AG10803 (cell line): Measurements from ENCODE around the gene PKN2.

Experiments used
- DNase-seq: peaks from one replicate; pipeline ENCODE4 v3.0.0; 2010; ENCODE audit warnings: low read depth
- H3K4me3 ChIP-seq: 2 replicates; pipeline ENCODE4 v1.5.1; 2011; ENCODE audit warnings: mild to moderate bottlenecking, low read length, control low read depth
- TF ChIP-seq, protein P1 (sequence below): conservative IDR thresholded peaks from 2 replicates; pipeline ENCODE4 v1.5.1; 2011; ENCODE audit warnings: mild to moderate bottlenecking, low read length, control low read depth, inconsistent platforms

Gene PKN2

GRCh38 chr1:88787023-88787903 is 103.2 kb downstream of the PKN2 start:
- DNase-seq, result no peak
- TF ChIP-seq, protein P1, sequence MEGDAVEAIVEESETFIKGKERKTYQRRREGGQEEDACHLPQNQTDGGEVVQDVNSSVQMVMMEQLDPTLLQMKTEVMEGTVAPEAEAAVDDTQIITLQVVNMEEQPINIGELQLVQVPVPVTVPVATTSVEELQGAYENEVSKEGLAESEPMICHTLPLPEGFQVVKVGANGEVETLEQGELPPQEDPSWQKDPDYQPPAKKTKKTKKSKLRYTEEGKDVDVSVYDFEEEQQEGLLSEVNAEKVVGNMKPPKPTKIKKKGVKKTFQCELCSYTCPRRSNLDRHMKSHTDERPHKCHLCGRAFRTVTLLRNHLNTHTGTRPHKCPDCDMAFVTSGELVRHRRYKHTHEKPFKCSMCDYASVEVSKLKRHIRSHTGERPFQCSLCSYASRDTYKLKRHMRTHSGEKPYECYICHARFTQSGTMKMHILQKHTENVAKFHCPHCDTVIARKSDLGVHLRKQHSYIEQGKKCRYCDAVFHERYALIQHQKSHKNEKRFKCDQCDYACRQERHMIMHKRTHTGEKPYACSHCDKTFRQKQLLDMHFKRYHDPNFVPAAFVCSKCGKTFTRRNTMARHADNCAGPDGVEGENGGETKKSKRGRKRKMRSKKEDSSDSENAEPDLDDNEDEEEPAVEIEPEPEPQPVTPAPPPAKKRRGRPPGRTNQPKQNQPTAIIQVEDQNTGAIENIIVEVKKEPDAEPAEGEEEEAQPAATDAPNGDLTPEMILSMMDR, result no peak
- H3K4me3 ChIP-seq, result no peak overlapping the region

DNA sequence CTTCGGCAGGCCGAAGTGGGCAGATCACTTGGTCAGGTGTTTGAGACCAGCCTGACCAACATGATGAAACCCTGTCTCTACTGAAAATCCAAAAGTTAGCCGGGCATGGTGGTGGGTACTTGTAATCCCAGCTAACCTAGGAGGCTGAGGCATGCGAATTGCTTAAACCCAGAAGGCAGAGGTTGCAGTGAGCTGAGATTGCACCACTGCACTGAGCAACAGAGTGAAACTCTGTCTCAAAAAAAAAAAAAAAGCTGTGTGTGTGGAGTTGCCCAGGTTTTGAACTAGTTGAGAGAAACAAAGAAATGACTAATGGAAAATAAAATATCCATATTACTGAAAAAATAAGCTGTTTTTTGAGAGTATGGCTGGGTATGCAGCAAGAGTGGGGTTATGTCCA is 107.1 kb downstream of the PKN2 start:
- TF ChIP-seq, protein P1, result no peak
- DNase-seq, result peak; percentile 38
- H3K4me3 ChIP-seq, result no peak overlapping the region

DNA sequence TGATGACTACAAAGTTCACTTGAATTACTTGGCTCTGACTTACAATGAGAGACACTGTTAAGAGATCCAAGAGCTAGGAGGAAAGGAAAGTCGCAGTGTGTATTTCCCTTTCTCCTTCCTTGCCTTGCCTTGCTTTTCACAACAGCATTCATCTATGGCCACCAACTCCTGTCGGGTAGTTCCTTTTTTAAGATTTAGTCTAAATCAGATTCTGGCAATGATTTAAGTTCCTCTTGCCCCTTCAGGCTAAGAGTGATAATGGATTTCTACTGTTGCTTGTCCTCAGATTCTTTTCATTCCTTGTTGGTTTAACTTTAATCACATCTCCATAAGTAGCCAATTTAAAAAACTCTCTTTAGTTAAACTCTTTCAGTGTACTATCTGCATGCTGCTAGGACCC is 115.4 kb downstream of the PKN2 start:
- TF ChIP-seq, protein P1, result no peak
- H3K4me3 ChIP-seq, result no peak overlapping the region
- DNase-seq, result no peak

DNA sequence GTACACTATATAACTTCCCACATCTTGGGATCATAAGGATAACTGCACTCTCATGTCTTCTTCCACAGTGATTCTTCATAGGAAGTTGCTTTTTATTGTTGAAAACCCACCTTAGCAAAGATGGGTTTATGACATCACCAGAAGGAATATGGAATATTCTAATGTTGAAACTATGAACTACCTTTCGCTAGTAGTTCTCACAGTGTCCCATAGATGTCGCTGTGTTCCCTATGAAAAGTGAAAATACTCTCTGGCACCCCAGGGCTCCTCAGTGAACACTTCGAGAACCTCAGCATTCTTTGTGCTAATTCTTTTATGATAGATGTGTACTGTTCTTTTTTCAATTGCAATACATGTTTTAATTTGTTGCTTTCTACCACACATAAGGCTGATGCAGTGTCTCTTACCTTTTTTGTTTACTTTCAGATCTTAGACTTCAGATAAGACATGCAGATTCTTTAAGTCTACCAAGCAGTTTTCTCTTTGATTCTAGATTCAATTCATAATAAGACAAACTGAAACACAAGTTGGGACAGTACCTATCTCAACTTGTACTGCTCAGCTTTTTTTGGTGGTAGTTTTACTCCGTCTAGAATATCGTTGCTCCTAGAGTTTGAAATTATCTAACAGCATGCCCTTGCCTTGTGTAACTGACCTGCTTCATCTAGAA is 116.4 kb downstream of the PKN2 start:
- H3K4me3 ChIP-seq, result no peak overlapping the region
- TF ChIP-seq, protein P1, result peak; percentile 59
- DNase-seq, result peak; percentile 24

DNA sequence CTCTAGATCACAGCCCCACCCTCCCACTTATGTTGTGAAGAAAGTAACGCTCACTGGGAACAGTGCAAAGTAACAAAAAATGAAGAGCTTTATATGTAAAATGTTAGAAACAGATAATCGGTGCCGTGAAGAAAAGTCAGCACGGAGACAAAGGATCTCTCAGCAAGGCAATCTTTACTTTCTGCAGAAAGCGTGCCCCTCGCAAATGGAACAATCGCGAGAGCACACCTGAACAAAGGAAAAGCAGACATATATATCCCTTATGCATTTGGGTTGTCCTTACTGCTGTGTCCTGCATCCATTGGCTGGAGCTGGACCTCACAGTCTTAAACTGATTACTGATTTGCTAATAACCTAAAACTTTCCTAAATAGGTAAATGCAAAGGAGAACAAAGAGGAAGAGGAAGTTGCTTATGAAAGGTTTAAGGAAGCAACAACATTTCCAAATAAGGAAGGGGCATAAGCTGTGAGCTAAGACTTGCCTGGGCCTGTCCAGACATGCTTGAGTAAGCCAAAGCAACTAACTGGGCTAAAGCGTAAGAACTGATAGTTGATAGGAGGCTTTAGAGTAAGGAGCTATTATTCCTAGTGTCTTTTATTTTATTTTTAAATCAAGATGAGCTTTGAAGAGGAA is 117.6 kb downstream of the PKN2 start:
- DNase-seq, result peak; percentile 29
- H3K4me3 ChIP-seq, result no peak overlapping the region
- TF ChIP-seq, protein P1, result no peak

GRCh38 chr1:88802404-88802803 is 118.3 kb downstream of the PKN2 start:
- no peak overlapping the region for H3K4me3 ChIP-seq
- TF ChIP-seq, protein P1, result no peak
- DNase-seq, result no peak
